Ishikawa (cell line): ENCODE measurements around the gene KCNC3.

Experiments
- CEBPB ChIP-seq: IDR thresholded peaks from 2 replicates; pipeline ENCODE4 v1.6.1; 2012
- CREB1 ChIP-seq: IDR thresholded peaks from 2 replicates; pipeline ENCODE4 v1.6.1; 2012; ENCODE audit warnings: low read depth
- EGR1 ChIP-seq: IDR thresholded peaks from 2 replicates; pipeline ENCODE4 v1.6.1; 2012
- EP300 ChIP-seq: IDR thresholded peaks from 2 replicates; pipeline ENCODE4 v1.6.1; 2012; ENCODE audit warnings: borderline replicate concordance
- FOXM1 ChIP-seq: IDR thresholded peaks from 2 replicates; pipeline ENCODE4 v1.6.1; 2012; ENCODE audit warnings: low read depth, borderline replicate concordance
- MAX ChIP-seq: IDR thresholded peaks from 2 replicates; pipeline ENCODE4 v1.6.1; 2012
- NFIC ChIP-seq: IDR thresholded peaks from 2 replicates; pipeline ENCODE4 v1.6.1; 2012
- RAD21 ChIP-seq: IDR thresholded peaks from 2 replicates; pipeline ENCODE4 v1.6.1; 2012; ENCODE audit warnings: low read depth
- REST ChIP-seq: IDR thresholded peaks from 2 replicates; pipeline ENCODE4 v1.6.1; 2012; ENCODE audit warnings: low read depth, mild to moderate bottlenecking
- TAF1 ChIP-seq: IDR thresholded peaks from 2 replicates; pipeline ENCODE4 v1.6.1; 2012; ENCODE audit warnings: low read depth, mild to moderate bottlenecking
- TCF12 ChIP-seq: IDR thresholded peaks from 2 replicates; pipeline ENCODE4 v1.6.1; 2012; ENCODE audit warnings: low read depth
- TEAD4 ChIP-seq: IDR thresholded peaks from 2 replicates; pipeline ENCODE4 v1.6.1; 2012
- USF1 ChIP-seq: IDR thresholded peaks from 2 replicates; pipeline ENCODE4 v1.6.1; 2012
- YY1 ChIP-seq: IDR thresholded peaks from 2 replicates; pipeline ENCODE4 v1.6.1; 2012; ENCODE audit warnings: low read depth
- ZBTB7A ChIP-seq: IDR thresholded peaks from 2 replicates; pipeline ENCODE4 v1.6.1; 2012; ENCODE audit warnings: low read depth

Gene KCNC3

GRCh38 chr19:50310759-50311465, 18.3 kb downstream of the KCNC3 start:
- TF ChIP-seq TAF1, result no peak
- TF ChIP-seq NFIC, result no peak
- 0 out of 2 replicates have a peak, but pooled peaks have one; percentile 37 for TF ChIP-seq CEBPB

- TF ChIP-seq EGR1 (no peak), REST (no peak), TEAD4 (no peak), TCF12 (no peak), ZBTB7A (no peak), FOXM1 (no peak), CEBPB (no peak), RAD21 (no peak), MAX (no peak)
Measured at GRCh38 chr19:50309396-50310125, 19.6 kb downstream of the KCNC3 start.

GRCh38 chr19:50308991-50309390, 20.2 kb downstream of the KCNC3 start:
- no peak for TF ChIP-seq CREB1

- TF ChIP-seq ZBTB7A (no peak), TEAD4 (no peak), MAX (no peak), RAD21 (no peak), TAF1 (no peak), EP300 (no peak), CEBPB (no peak), CREB1 (no peak), EGR1 (no peak), USF1 (no peak), TCF12 (no peak), FOXM1 (no peak), YY1 (no peak)
Measured at GRCh38 chr19:50303558-50303957, 25.6 kb downstream of the KCNC3 start.

GRCh38 chr19:50301607-50301971, 27.6 kb downstream of the KCNC3 start:
- TF ChIP-seq FOXM1, result no peak
- TF ChIP-seq TEAD4, result no peak
- no peak for TF ChIP-seq CEBPB
- no peak for TF ChIP-seq TCF12
- no peak for TF ChIP-seq EP300
- no peak for TF ChIP-seq YY1
- TF ChIP-seq REST, result no peak
- TF ChIP-seq MAX, result no peak
- no peak for TF ChIP-seq EGR1
- no peak for TF ChIP-seq NFIC
- TF ChIP-seq TAF1, result no peak
- TF ChIP-seq CREB1, result no peak
- TF ChIP-seq RAD21, result no peak
- no peak for TF ChIP-seq ZBTB7A
- TF ChIP-seq USF1, result no peak
